Measurements from ENCODE around the gene ANO1. TPM values are rescaled to one million over a fixed set of nuclear protein-coding genes. Genes with fewer than 3 reads are reported as not detected.

The ANO1 gene
- total RNA-seq, 4 donors from 2014 or later, result 5.1 to 17.5 (median 14.5) TPM

GRCh38 chr11:70122490-70123198 is 44.5 kb downstream of the ANO1 start:
- no peak for TF ChIP-seq POLR2A (IDR thresholded peaks at IDR 0.05)
- TF ChIP-seq CTCF (IDR thresholded peaks at IDR 0.05), result no peak
- 72 to 85% methylated on average over 7 to 11 of the region's 14 CpGs for WGBS, 2 donors
- Histone ChIP-seq H3K4me3 (no peak overlapping the region), H3K9me3 (no peaks in the 10 kb centered on the region), H3K27me3 (peaks cover 0 to 7% (median 0%) of the 10 kb centered on the region in 4 donors), H3K27ac (no peak overlapping the region), H3K4me1 (peaks cover 0 to 22% (median 7%) of the 10 kb centered on the region in 3 donors), H3K36me3 (no peaks in the 10 kb centered on the region)
- no peak for DNase-seq
- intact Hi-C loops (cut with DNase I), result no loop called here

GRCh38 chr11:70123711-70124110 is 45.6 kb downstream of the ANO1 start:
- Histone ChIP-seq H3K4me3 (no peak overlapping the region), H3K4me1 (peaks cover 0 to 22% (median 7%) of the 10 kb centered on the region in 3 donors), H3K27ac (peak overlapping the region in 1 of 4 donors; percentile 52), H3K36me3 (no peaks in the 10 kb centered on the region), H3K9me3 (no peaks in the 10 kb centered on the region), H3K27me3 (peaks cover 0 to 7% (median 0%) of the 10 kb centered on the region in 4 donors)
- no peak for TF ChIP-seq POLR2A (IDR thresholded peaks at IDR 0.05)
- no peak for TF ChIP-seq CTCF (IDR thresholded peaks at IDR 0.05)
- no peak for DNase-seq
- intact Hi-C loops (cut with DNase I), result no loop called here
- WGBS, 2 donors, result 62 to 91% methylated on average over 3 to 4 of the region's 4 CpGs

- no peak overlapping the region for H3K4me3 ChIP-seq
- no peaks in the 10 kb centered on the region for H3K9me3 ChIP-seq
- H3K36me3 ChIP-seq, result no peaks in the 10 kb centered on the region
- H3K4me1 ChIP-seq, result peaks cover 0 to 22% (median 7%) of the 10 kb centered on the region in 3 donors
- H3K27ac ChIP-seq, result peak overlapping the region in 1 of 4 donors; percentile 52
- no peak for DNase-seq
- peaks cover 0 to 7% (median 0%) of the 10 kb centered on the region in 4 donors for H3K27me3 ChIP-seq
- intact Hi-C loops (cut with DNase I), result no loop called here
- TF ChIP-seq CTCF (IDR thresholded peaks at IDR 0.05) (no peak), POLR2A (IDR thresholded peaks at IDR 0.05) (no peak)
- 25 to 38% methylated on average over 9 to 15 of the region's 21 CpGs for WGBS, 2 donors
Measured at GRCh38 chr11:70124321-70125000, 46.3 kb downstream of the ANO1 start.

GRCh38 chr11:70126494-70126893 is 48.4 kb downstream of the ANO1 start:
- intact Hi-C loops (cut with DNase I), result no loop called here
- no peaks in the 10 kb centered on the region for H3K36me3 ChIP-seq
- TF ChIP-seq POLR2A (IDR thresholded peaks at IDR 0.05), result no peak
- no peak for TF ChIP-seq CTCF (IDR thresholded peaks at IDR 0.05)
- H3K4me3 ChIP-seq, result no peak overlapping the region
- no peak for DNase-seq
- H3K27me3 ChIP-seq, result no peaks in the 10 kb centered on the region
- 57 to 68% methylated on average over 15 of the region's 17 CpGs for WGBS, 2 donors
- peaks cover 0 to 22% (median 7%) of the 10 kb centered on the region in 3 donors for H3K4me1 ChIP-seq
- H3K9me3 ChIP-seq, result no peaks in the 10 kb centered on the region
- H3K27ac ChIP-seq, result no peak overlapping the region
